GM12801 (cell line): Measurements from ENCODE around the gene PRDM11.

Experiments
- CTCF ChIP-seq: IDR thresholded peaks from one replicate; pipeline ENCODE4 v1.5.1; 2011; ENCODE audit warnings: control low read depth; ENCODE audit not compliant: insufficient read length; ENCODE audit errors: extremely low read depth

PRDM11 gene

DNA sequence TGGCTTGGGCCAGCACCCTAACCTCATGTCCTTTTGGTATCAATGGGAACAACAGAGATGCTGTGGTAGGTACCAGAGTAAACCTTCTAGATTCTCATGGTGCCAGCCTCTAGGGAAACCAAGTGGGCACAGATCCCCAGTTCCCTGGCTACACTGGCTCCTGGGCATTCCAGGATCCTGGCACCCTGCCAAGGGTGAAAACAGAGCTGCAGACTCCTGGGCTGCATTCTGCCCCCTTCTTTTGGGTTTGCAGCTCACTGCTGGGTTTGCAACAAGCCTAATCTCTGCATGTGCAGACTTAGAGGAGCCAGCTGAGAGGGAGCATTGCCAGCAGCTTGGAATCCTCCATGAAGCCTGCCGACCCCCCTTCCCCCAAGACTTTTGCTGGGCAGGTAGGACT, 30.6 kb downstream of the PRDM11 start:
- no peak for TF ChIP-seq CTCF

- TF ChIP-seq CTCF, result no peak
Measured at GRCh38 chr11:45178223-45178622, 31.8 kb downstream of the PRDM11 start.

DNA sequence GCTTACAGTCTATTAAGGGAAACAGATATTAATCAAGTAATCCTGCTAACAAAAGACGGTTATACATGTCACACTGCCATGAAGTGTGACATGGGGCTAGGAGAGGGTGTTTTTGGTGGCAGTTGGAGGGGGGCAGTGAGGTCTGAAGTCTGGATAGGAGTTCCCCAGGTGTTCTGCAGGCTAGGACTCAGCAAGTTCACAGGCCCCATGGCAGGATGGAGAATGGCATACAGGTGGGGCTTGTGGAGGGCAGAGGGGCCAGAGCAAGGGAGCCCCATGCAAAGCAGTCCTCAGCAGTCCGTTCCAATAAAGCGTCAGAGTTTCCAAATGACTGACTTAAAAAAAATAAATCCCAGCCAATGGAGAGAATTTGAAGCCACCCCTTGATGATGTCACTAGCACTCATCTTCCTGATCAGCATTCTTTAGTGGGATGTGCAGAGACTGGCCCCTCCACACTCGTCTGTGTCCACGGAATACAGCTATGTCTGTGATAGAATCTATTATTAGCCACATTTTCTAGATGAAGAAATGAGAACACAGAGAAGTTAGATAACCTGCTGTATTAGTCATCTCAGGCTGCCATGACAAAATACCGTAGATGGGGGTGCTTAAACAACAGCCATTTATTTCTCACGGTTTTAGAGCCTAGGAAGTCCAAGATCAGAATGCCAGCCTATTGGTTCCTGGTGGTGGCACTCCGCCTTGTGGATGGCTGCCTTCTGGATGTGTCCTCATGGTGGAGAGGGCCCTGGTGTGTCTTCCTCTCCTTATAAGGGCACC, 32.6 kb downstream of the PRDM11 start:
- no peak for TF ChIP-seq CTCF

DNA sequence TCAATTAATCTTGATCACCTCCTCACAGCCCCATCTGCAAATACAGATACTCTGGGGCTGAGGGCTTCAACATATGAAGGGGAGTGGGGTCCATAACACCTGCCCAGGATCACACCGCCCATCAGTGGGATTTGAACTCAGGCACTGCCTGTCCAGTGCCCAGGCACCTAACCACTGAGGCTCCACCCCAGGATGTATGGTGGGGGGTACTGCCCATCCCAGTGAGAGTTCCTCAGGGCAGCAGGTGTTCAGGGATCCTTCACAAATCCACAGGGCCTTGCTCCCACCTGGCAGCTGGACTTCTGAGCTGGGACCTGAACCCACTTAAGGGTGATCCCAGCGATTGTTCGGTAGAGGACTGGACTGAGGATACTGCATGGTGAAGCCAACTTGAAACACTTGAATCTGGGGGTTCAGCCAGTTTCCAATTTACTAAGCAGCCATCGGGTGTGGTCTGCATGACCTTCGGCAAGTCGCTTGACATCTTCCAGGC, 33.3 kb downstream of the PRDM11 start:
- TF ChIP-seq CTCF, result no peak

DNA sequence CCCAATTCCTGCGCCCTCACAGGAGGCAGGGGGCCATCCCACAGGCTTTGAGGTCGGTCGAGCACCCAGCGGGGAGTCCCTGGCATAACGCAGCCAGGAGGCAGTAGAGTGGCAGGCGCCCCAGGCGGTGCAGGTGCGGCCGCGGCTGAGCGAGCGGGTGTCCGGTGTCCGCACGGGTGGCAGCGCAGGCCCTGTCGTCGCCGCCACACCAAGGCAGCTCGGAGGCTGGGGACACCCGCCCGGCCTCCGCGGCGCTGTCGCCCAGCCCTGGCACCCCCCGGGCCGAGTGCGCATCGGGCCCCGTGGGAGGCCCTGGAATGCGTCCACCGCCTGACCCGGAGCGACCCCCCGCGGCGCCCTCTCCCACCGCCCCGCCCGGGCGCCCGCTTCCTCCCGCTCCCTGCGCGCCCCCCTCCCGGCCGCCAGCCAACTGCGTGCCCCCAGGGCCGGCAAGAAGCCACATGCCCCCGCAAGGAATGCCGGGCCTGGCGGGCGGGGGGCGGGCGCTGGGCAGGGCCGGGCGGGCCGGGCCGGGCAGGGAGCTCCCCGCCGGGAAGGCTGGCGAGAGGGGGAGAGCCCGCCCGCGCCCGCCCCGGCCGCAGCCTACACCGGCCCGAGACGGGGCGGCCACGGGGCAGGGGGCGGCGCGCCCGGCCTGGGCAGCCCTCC, 33.9 kb downstream of the PRDM11 start:
- TF ChIP-seq CTCF, result no peak

- no peak for TF ChIP-seq CTCF
Measured at GRCh38 chr11:45180848-45181192, 34.4 kb downstream of the PRDM11 start.

DNA sequence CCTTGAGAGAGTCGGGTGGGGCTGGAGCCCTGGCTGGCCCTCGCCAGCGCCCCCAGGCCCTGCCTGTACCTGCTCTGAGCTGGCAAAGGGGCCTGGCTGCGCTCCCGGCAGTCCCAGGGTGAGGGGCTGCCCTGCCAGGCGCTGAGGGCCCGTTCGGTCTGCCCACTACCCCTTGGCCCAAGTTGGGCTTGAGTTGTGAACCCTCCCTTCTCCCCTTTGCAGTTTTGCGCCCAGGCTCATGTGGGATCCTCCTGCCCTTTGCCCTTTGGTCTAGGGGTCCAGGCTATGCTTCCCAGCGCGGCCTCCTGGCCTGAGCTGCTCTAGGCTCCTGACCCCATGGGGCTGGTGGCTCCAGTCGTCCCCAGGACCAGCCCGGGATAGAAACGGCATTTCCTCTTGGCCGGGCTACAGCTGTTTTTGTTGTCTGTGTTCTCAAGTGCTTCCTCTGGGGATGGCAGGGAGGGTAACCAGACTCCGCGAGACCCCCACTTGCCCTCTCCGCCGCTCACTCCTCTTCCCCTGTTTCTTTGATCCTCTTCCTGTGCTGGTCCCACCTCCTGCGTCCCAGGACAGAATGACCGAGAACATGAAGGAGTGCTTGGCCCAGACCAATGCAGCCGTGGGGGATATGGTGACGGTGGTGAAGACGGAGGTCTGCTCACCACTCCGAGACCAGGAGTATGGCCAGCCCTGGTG, 34.9 kb downstream of the PRDM11 start:
- no peak for TF ChIP-seq CTCF
